Naive thymus-derived CD4-positive, alpha-beta T cell (primary cell): ENCODE measurements around the gene GJB2. TPM values are rescaled to one million over a fixed set of nuclear protein-coding genes. Genes with fewer than 3 reads are reported as not detected.

Experiments
- ATAC-seq: fragments of 150-1000 bp; cut with Tn5 transposase; 2 replicates; pipeline ENCODE4 v1.10.0; 2021; ENCODE audit warnings: mild to moderate bottlenecking, moderate library complexity
- CTCF ChIA-PET: fragments of 350-600 bp; sonication (Branson Sonifier 250); formaldehyde crosslinking; loops from one replicate; lab custom pipeline; 2021; ENCODE audit warnings: antibody characterized with exemption; lab: Charles Lee
- POLR2A ChIA-PET: fragments of 350-600 bp; sonication (Branson Sonifier 250); formaldehyde crosslinking; loops from one replicate; lab custom pipeline; 2021; ENCODE audit warnings: antibody characterized with exemption, inconsistent platforms; lab: Charles Lee
- DNase-seq, 9 donors: peaks; one replicate each; pipeline versions ENCODE4 v3.0.0 to v3.0.0-alpha.2; 2020 to 2022; ENCODE audit warnings: mixed read lengths in 1 of 9
- H3K27ac ChIP-seq: one replicate; pipeline ENCODE4 v1.7.0; 2013; ENCODE audit warnings: mild to moderate bottlenecking, low read depth, low read length, moderate library complexity
- H3K27me3 ChIP-seq, 2 donors: one replicate each; pipeline ENCODE4 v1.7.0; 2013; ENCODE audit warnings: low read length in 2 of 2, mild to moderate bottlenecking in 2 of 2, moderate library complexity in 2 of 2; ENCODE audit not compliant: control insufficient read depth in 2 of 2, insufficient read depth in 2 of 2
- H3K36me3 ChIP-seq, 3 experiments: 1 replicate in 2 of 3; 2 replicates in 1 of 3; pipeline ENCODE4 v1.7.0; 2013; ENCODE audit warnings: low read length in 3 of 3, mild to moderate bottlenecking in 3 of 3, moderate library complexity in 1 of 3; ENCODE audit not compliant: insufficient read depth in 3 of 3, control insufficient read depth in 2 of 3
- H3K4me1 ChIP-seq, 2 donors: one replicate each; pipeline ENCODE4 v1.7.0; 2013; ENCODE audit warnings: low read length in 2 of 2, mild to moderate bottlenecking in 2 of 2, moderate library complexity in 1 of 2; ENCODE audit not compliant: control insufficient read depth in 2 of 2, insufficient read depth in 2 of 2
- H3K4me3 ChIP-seq: 2 replicates; pipeline ENCODE4 v1.7.0; 2013; ENCODE audit warnings: mild to moderate bottlenecking, low read length
- H3K9me3 ChIP-seq, 3 experiments: 1 replicate in 2 of 3; 2 replicates in 1 of 3; pipeline ENCODE4 v1.7.0; 2013; ENCODE audit warnings: low read length in 3 of 3; ENCODE audit not compliant: control insufficient read depth in 2 of 3
- H3K27ac Mint-ChIP-seq, 9 donors: one replicate each; pipeline ENCODE4 v1.8.0; 2020 to 2022; ENCODE audit warnings: mixed read lengths in 9 of 9, mild to moderate bottlenecking in 8 of 9, moderate library complexity in 5 of 9, inconsistent platforms in 2 of 9
- H3K27me3 Mint-ChIP-seq, 5 donors: one replicate each; pipeline ENCODE4 v1.8.0; 2021 to 2022; ENCODE audit warnings: mixed read lengths in 5 of 5, mild to moderate bottlenecking in 1 of 5
- H3K36me3 Mint-ChIP-seq, 5 donors: one replicate each; pipeline ENCODE4 v1.8.0; 2020 to 2022; ENCODE audit warnings: mixed read lengths in 5 of 5, mild to moderate bottlenecking in 3 of 5, inconsistent platforms in 1 of 5
- H3K4me1 Mint-ChIP-seq, 7 donors: one replicate each; pipeline ENCODE4 v1.8.0; 2020 to 2022; ENCODE audit warnings: mixed read lengths in 7 of 7, mild to moderate bottlenecking in 3 of 7, inconsistent platforms in 1 of 7
- H3K4me3 Mint-ChIP-seq, 10 donors: one replicate each; pipeline ENCODE4 v1.8.0; 2020 to 2022; ENCODE audit warnings: mild to moderate bottlenecking in 10 of 10, mixed read lengths in 10 of 10, moderate library complexity in 6 of 10, inconsistent platforms in 2 of 10
- H3K9me3 Mint-ChIP-seq, 11 donors: one replicate each; pipeline ENCODE4 v1.8.0; 2020 to 2022; ENCODE audit warnings: mixed read lengths in 11 of 11, mild to moderate bottlenecking in 4 of 11, inconsistent platforms in 1 of 11, moderate library complexity in 1 of 11
- intact Hi-C, 2 donors: fragments of 100-400 bp; cut with micrococcal nuclease; formaldehyde crosslinking; loops; one replicate each; pipeline ENCODE4 v1.15.1; 2023
- polyA plus RNA-seq, 2 donors: library from polyadenylated mRNA; unstranded; fragments of 300-500 nt; fragmentation: Illumina TruSeq; gene quantifications; one replicate each; pipeline ENCODE4 v1.2.3, GENCODE V29; 2021
- total RNA-seq, 6 experiments: library from RNA in 5 of 6; stranded (reverse) in 5 of 6; gene quantifications; 1 replicate in 5 of 6; 2 replicates in 1 of 6; pipeline ENCODE4 v1.2.3 and lab custom pipeline; 2021 to 2026

GJB2 gene
- total and polyA plus RNA-seq, 7 experiments from 2014 or later, result 0.13 to 3.6 (median 0.22) TPM; not detected in 4

DNA sequence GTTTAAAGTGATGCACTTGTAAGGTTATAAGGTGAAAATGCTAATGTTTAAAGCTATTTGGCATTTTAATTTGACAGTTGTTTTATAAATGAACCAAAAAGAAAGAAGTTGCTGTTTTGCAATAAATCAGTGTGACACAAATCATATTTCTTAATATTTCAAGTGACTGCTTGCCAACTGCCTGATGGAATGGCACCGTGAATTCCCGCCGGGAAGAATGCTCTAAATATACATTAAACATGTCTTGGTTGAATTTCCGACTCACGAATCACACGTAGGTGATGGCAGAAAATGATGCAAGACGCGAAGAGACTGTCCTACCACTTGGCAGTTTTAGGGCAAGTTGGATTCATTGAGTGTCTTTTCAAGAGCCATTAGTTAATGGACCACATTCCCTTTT lies 3.1 kb upstream of the GJB2 start:
- peaks cover 0 to 2% (median 0%) of the 10 kb centered on the region in 11 donors for H3K9me3 Mint-ChIP-seq
- H3K36me3 ChIP-seq, result no peaks in the 10 kb centered on the region
- H3K4me3 ChIP-seq, result no peak overlapping the region
- H3K4me1 ChIP-seq, result peaks cover 11 to 24% of the 10 kb centered on the region in 2 donors
- no peak overlapping the region for H3K4me3 Mint-ChIP-seq
- no peaks in the 10 kb centered on the region for H3K9me3 ChIP-seq
- H3K27ac Mint-ChIP-seq, result no peak overlapping the region
- no peak for ATAC-seq
- no peak for DNase-seq
- peaks cover 42 to 70% (median 55%) of the 10 kb centered on the region in 5 donors for H3K27me3 Mint-ChIP-seq
- H3K36me3 Mint-ChIP-seq, result no peaks in the 10 kb centered on the region
- no peak overlapping the region for H3K27ac ChIP-seq
- H3K27me3 ChIP-seq, result peaks cover 27 to 46% of the 10 kb centered on the region in 2 donors
- intact Hi-C loops, result loop anchor here (2.0 to 10.0 kb wide), 7 partner anchors 13 to 632 kb away; partner anchors contain the start of genes EEF1AKMT1 (in 1 of the 2), IFT88 (in 1 of the 2) and IL17D (in 1 of the 2)
- ChIA-PET CTCF (interaction anchor here (0.6 to 1.2 kb wide), 4 partner anchors 9 to 729 kb away, joined by 3 to 6 read pairs (median 3); no protein-coding TSS in a partner anchor), POLR2A (interaction anchor here (1.0 kb wide), 1 partner anchor 37 kb away, joined by 3 read pairs; no protein-coding TSS in a partner anchor)
- peaks cover 16 to 30% (median 19%) of the 10 kb centered on the region in 7 donors for H3K4me1 Mint-ChIP-seq

DNA sequence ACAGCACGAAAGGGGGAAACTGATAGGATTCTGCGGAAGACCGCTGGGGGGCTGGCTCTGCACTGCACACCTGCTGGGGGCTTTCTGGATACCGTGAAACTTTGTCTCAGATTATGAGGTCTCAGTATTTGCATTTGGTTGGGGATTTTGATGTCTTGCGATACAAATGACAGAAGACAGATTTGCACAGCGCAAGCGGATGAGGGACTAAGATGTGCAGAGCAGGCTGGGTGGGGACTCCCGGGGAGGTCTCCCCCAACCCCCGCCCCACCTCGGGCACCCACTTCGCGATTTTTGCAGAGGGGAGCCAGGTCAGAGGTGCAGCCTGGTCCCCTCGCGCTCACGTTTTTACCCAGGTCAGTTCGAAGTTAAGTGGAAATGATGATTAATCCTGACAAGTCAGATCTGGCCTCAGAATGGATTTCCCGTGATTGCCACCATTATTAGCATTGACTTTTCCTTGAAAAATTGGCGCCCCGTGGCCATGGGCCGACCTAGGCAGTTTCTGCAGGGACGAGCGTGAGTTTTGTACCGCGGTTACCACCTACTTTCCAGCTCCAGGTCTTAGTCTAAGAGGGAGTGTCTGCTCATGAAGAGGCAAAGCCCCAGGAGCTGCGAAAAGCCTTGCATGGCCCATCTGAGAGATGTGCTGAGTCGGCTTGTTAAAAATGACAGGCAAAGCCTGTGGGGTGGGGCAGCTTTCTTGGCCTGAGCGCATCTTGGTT lies 1.3 kb upstream of the GJB2 start:
- DNase-seq (peak in 4 of 9 donors; percentile 25 to 37 (median 30)), ATAC-seq (peak; percentile 30)
- Histone ChIP-seq H3K4me3 (peak overlapping the region; percentile 40), H3K9me3 (no peaks in the 10 kb centered on the region), H3K27ac (no peak overlapping the region), H3K4me1 (peaks cover 11 to 24% of the 10 kb centered on the region in 2 donors), H3K36me3 (no peaks in the 10 kb centered on the region), H3K27me3 (peaks cover 27 to 46% of the 10 kb centered on the region in 2 donors)
- H3K27ac Mint-ChIP-seq, result peak overlapping the region in 1 of 9 donors; percentile 20
- H3K36me3 Mint-ChIP-seq, result no peaks in the 10 kb centered on the region
- peak overlapping the region; percentile 70 to 86 (median 80) for H3K4me3 Mint-ChIP-seq
- H3K27me3 Mint-ChIP-seq, result peaks cover 42 to 75% (median 52%) of the 10 kb centered on the region in 5 donors
- POLR2A ChIA-PET, result no interaction called here
- intact Hi-C loops, result loop anchor here (5.0 to 10.0 kb wide), 3 partner anchors 221 to 373 kb away; partner anchors contain the start of gene IFT88 (in 2 of the 2)
- peaks cover 18 to 32% (median 21%) of the 10 kb centered on the region in 7 donors for H3K4me1 Mint-ChIP-seq
- CTCF ChIA-PET, result no interaction called here
- H3K9me3 Mint-ChIP-seq, result no peaks in the 10 kb centered on the region

DNA sequence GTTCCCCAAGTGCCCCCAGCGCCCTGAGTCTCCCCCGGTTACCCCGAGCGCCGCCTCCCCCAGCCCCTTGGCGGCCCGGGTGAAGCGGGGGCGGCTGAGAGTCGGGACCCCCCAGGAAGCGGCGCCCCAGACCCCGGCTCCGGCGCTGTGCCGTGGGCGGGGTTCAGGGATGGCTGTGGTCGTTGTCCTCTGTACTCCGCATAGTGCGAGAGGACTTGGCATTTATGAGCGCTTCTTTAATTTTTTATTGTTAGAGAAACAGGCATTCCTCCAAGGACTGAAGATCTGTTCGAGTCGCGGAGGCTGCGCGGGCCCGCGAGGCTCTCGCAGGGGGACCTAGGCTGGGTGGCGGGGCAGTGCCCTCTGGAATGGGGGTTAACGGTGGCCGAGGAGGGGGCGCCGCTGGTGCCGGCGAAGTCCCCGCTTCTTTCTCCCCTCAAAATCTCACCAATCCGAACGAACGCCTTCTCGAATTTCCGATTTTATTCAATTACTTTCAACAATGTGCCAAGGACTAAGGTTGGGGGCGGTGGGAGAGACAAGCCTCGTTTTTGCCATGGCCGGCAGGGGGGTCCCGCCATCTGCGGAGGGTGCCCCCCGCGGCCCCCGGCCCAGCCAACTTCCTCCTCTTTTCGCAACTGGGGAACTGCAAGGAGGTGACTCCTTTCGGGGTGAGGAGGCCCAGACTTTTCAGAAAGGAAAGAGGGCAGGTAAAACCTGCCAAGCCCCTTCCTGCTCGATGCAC lies 596 bp upstream of the GJB2 start:
- Mint-ChIP-seq H3K27me3 (peaks cover 42 to 72% (median 52%) of the 10 kb centered on the region in 5 donors), H3K36me3 (no peaks in the 10 kb centered on the region), H3K4me3 (peak overlapping the region; percentile 70 to 86 (median 80)), H3K9me3 (no peaks in the 10 kb centered on the region), H3K27ac (no peak overlapping the region), H3K4me1 (peaks cover 18 to 32% (median 21%) of the 10 kb centered on the region in 7 donors)
- H3K36me3 ChIP-seq, result no peaks in the 10 kb centered on the region
- peaks cover 27 to 46% of the 10 kb centered on the region in 2 donors for H3K27me3 ChIP-seq
- H3K4me3 ChIP-seq, result peak overlapping the region; percentile 40
- POLR2A ChIA-PET, result no interaction called here
- H3K27ac ChIP-seq, result no peak overlapping the region
- peaks cover 11 to 24% of the 10 kb centered on the region in 2 donors for H3K4me1 ChIP-seq
- ATAC-seq (peak; percentile 35), DNase-seq (peak in 2 of 9 donors; percentile 15 to 22)
- H3K9me3 ChIP-seq, result no peaks in the 10 kb centered on the region
- intact Hi-C loops, result loop anchor here (5.0 to 10.0 kb wide), 3 partner anchors 221 to 374 kb away; partner anchors contain the start of gene IFT88 (in 2 of the 2)
- CTCF ChIA-PET, result no interaction called here

DNA sequence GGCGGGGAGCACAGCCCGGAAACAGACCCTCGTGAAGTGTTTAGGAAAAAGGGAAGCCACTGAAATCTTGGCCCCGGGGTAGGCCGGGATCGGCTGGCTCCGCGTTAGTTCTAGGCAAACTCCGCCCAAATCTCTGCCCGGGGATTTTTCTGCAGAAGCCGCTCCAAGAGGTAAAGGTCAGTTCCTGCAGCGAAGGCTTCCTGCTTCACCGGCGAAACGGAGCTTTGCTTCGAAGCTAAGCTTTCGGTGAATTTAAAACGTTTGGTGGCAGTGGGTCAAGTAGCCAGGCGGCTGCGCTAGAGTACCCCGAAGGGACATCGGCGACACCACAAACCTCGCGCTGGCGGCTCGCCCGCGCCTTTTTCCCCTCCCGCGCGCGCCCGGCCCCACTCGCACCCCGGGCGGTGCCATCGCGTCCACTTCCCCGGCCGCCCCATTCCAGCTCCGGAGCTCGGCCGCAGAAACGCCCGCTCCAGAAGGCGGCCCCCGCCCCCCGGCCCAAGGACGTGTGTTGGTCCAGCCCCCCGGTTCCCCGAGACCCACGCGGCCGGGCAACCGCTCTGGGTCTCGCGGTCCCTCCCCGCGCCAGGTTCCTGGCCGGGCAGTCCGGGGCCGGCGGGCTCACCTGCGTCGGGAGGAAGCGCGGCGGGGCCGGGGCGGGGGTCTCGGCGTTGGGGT lies 441 bp downstream of the GJB2 start:
- peak overlapping the region; percentile 19 for H3K4me3 ChIP-seq

DNA sequence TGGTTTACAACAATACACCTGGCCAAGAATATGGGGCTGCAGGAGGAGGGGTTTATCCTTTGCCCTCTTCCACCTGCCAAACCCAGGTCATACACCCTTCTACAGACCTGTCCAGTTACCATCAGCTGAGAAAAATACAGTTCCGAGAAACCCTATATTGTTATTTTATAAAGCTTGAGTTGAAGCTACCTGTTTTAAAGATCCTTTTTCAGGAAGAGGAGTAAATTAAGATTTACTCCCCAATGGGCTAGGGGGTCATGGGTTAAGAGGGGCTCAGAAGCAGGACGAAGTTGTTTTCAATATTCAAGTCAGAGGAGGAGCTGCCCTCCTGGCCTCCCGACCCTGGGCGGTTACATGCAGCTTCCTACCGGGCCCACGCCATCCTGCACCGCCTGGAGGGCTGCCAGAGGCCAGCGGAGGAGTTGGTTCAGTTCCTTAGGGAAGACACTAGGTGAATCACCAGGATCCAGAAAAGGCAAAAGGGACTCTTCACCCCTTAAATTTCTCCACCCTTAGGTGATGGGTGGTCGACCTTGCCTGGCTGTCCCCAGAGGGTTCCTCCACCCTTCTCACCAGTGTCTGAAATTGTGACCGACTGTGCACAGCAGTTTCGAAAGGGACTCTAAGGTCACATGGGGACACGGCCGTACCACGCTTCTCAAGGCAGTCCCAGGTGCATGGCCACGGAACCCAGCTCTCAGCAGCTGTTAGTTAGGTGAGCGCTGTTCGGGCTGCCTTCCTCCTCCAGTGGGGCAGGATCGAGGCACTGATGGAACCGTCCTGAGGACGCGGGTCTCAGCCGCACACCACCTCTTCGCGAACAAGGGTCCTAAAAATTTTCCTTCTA lies 1.2 kb downstream of the GJB2 start:
- H3K27ac ChIP-seq, result no peak overlapping the region
- Mint-ChIP-seq H3K36me3 (no peaks in the 10 kb centered on the region), H3K4me1 (peaks cover 18 to 26% (median 20%) of the 10 kb centered on the region in 7 donors), H3K27ac (no peak overlapping the region), H3K9me3 (no peaks in the 10 kb centered on the region), H3K4me3 (peak overlapping the region; percentile 63 to 86 (median 73)), H3K27me3 (peaks cover 40 to 72% (median 50%) of the 10 kb centered on the region in 5 donors)
- H3K9me3 ChIP-seq, result no peaks in the 10 kb centered on the region
- POLR2A ChIA-PET, result interaction anchor here (0.5 kb wide), 1 partner anchor 11 kb away, joined by 3 read pairs; no protein-coding TSS in a partner anchor
- H3K27me3 ChIP-seq, result peaks cover 27 to 41% of the 10 kb centered on the region in 2 donors
- no peaks in the 10 kb centered on the region for H3K36me3 ChIP-seq
- no peak for DNase-seq
- intact Hi-C loops, result loop anchor here (5.0 to 10.0 kb wide), 3 partner anchors 223 to 376 kb away; partner anchors contain the start of gene IFT88 (in 2 of the 2)
- H3K4me1 ChIP-seq, result peaks cover 11 to 20% of the 10 kb centered on the region in 2 donors
- H3K4me3 ChIP-seq, result peak overlapping the region; percentile 19
- ATAC-seq, result peak; percentile 17
- CTCF ChIA-PET, result interaction anchor here (0.7 to 1.1 kb wide), 2 partner anchors 24 to 122 kb away, joined by 3 read pairs; no protein-coding TSS in a partner anchor

More for the DNA sequence above, 441 bp downstream of the GJB2 start:
- DNase-seq (peak in 2 of 9 donors; percentile 10 to 11), ATAC-seq (no peak)
- intact Hi-C loops, result loop anchor here (5.0 to 10.0 kb wide), 3 partner anchors 223 to 375 kb away; partner anchors contain the start of gene IFT88 (in 2 of the 2)
- ChIA-PET CTCF (no interaction called here), POLR2A (no interaction called here)
- Mint-ChIP-seq H3K27ac (no peak overlapping the region), H3K27me3 (peaks cover 42 to 76% (median 57%) of the 10 kb centered on the region in 5 donors), H3K4me3 (peak overlapping the region; percentile 63 to 86 (median 73)), H3K9me3 (no peaks in the 10 kb centered on the region), H3K36me3 (no peaks in the 10 kb centered on the region), H3K4me1 (peaks cover 18 to 31% (median 21%) of the 10 kb centered on the region in 7 donors)
- peaks cover 11 to 24% of the 10 kb centered on the region in 2 donors for H3K4me1 ChIP-seq
- H3K9me3 ChIP-seq, result no peaks in the 10 kb centered on the region
- H3K27ac ChIP-seq, result no peak overlapping the region
- H3K27me3 ChIP-seq, result peaks cover 27 to 46% of the 10 kb centered on the region in 2 donors
- no peaks in the 10 kb centered on the region for H3K36me3 ChIP-seq
